Aorta (tissue), 5 donors: ENCODE data around the gene RBM4. TPM values are rescaled to one million over a fixed set of nuclear protein-coding genes. Genes with fewer than 3 reads are reported as not detected.

Experiments used
- ATAC-seq: fragments of 200-7000 bp; cut with Tn5 transposase; one replicate; pipeline ENCODE4 v1.9.1; 2022; ENCODE audit warnings: moderate library complexity; ENCODE audit not compliant: low FRiP score
- DNase-seq, 2 donors: peaks; one replicate each; pipeline ENCODE4 v3.0.0-alpha.2; 2020
- H3K27ac ChIP-seq, 2 donors: one replicate each; pipeline ENCODE4 v1.5.1; 2013; ENCODE audit warnings: low read length in 2 of 2, mild to moderate bottlenecking in 2 of 2, moderate library complexity in 2 of 2, control low read depth in 1 of 2, inconsistent platforms in 1 of 2, low read depth in 1 of 2
- H3K27me3 ChIP-seq, 2 donors: one replicate each; pipeline ENCODE4 v1.6.1; 2013; ENCODE audit warnings: control low read depth in 1 of 2, low read length in 1 of 2, mild to moderate bottlenecking in 1 of 2, moderate library complexity in 1 of 2; ENCODE audit not compliant: insufficient read depth in 2 of 2, control insufficient read depth in 1 of 2
- H3K36me3 ChIP-seq, 2 donors: one replicate each; pipeline ENCODE4 v1.6.1; 2013; ENCODE audit warnings: control low read depth in 1 of 2, low read length in 1 of 2, mild to moderate bottlenecking in 1 of 2; ENCODE audit not compliant: insufficient read depth in 2 of 2, control insufficient read depth in 1 of 2
- H3K4me1 ChIP-seq, 2 donors: one replicate each; pipeline ENCODE4 v1.6.1; 2013; ENCODE audit warnings: low read length in 2 of 2, control low read depth in 1 of 2, mild to moderate bottlenecking in 1 of 2, moderate library complexity in 1 of 2; ENCODE audit not compliant: insufficient read depth in 2 of 2, control insufficient read depth in 1 of 2
- H3K4me3 ChIP-seq, 2 donors: one replicate each; pipeline ENCODE4 v1.5.1; 2013; ENCODE audit warnings: low read length in 2 of 2, control low read depth in 1 of 2, mild to moderate bottlenecking in 1 of 2
- H3K9me3 ChIP-seq: one replicate; pipeline ENCODE4 v1.6.1; 2013; ENCODE audit warnings: mild to moderate bottlenecking, low read length; ENCODE audit not compliant: control insufficient read depth
- WGBS, 2 donors: extraction: QIAGEN DNeasy Blood & Tissue Kit; methylation state at CpG; one replicate each; pipeline ENCODE4 v1.1.7; 2013; 5-methylcytosine and 5-hydroxymethylcytosine counted together
- intact Hi-C, 2 donors: fragments of 100-400 bp; cut with DNase I; formaldehyde crosslinking; loops; one replicate each; pipeline versions ENCODE4 v1.14.2 to v1.15.0; 2022
- polyA plus RNA-seq, 2 donors: library from polyadenylated mRNA; stranded (reverse); fragments of 200-250 nt; gene quantifications; one replicate each; pipeline ENCODE4 v1.2.3, GENCODE V29; 2013
- total RNA-seq, 2 donors: library from RNA; stranded (reverse); fragmentation: NEBNext Ultra II Directional; extraction: Animal tissue kit (Norgen Biotek cat#: 25700); gene quantifications; one replicate each; pipeline ENCODE4 v1.2.1, GENCODE V29; 2021
- donor health status: healthy with polysubstance abuse.
- donor health status: Bipolar disorder and iron deficiency.
- donor health status: DM: no; HTN: no; CAD: no.
- donor health status: DM: no; HTN: no; CAD: no.
- donor health status: DM: yes; HTN: yes; CAD: no.

The RBM4 gene
- total and polyA plus RNA-seq, 4 donors = 78.6 to 98.1 (median 89.0) TPM

DNA sequence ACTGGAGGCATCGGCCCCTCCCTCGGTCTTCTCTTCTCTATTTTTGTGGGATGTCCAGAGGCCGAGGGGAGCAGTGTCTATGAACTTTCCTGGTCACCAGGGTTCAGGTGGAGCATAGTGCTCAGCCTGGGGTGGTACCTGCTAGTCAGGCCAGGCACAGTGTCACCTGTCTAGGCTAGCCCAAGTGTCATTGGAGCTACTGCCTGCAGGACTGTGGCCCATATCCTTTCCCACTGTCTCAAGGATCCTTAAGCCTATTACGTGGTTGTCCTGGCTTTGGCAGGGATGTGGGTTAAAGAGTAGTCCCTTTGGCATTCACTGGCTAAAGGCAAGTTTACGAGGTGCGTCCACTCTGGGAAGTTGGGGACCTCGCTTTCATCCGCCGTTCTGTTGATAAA, 12.8 kb upstream of the RBM4 start:
- WGBS, 2 donors = 89 to 91% methylated on average over 9 of the region's 9 CpGs
- Histone ChIP-seq H3K4me3 (no peak overlapping the region), H3K27ac (no peak overlapping the region), H3K27me3 (no peaks in the 10 kb centered on the region), H3K4me1 (peaks cover 0 to 2% of the 10 kb centered on the region in 2 donors), H3K9me3 (no peaks in the 10 kb centered on the region), H3K36me3 (peaks cover 0 to 20% of the 10 kb centered on the region in 2 donors)
- ATAC-seq = no peak
- no peak for DNase-seq
- intact Hi-C loops = no loop called here

DNA sequence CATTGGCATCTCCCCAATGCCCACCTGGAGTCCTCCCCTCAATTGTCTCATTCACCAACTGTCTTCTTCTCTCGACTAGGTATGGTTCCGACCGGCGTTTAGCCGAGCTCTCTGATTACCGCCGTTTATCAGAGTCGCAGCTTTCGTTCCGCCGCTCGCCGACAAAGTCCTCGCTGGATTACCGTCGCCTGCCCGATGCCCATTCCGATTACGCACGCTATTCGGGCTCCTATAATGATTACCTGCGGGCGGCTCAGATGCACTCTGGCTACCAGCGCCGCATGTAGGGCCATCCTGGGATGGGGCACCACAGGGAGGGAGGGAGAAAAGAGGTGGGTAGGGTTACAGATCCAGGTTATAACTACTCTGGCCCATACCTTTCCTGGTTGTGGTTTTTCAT, 12.1 kb upstream of the RBM4 start:
- peaks cover 0 to 20% of the 10 kb centered on the region in 2 donors for H3K36me3 ChIP-seq
- no peaks in the 10 kb centered on the region for H3K27me3 ChIP-seq
- DNase-seq = no peak
- no peak overlapping the region for H3K27ac ChIP-seq
- peaks cover 0 to 2% of the 10 kb centered on the region in 2 donors for H3K4me1 ChIP-seq
- intact Hi-C loops = no loop called here
- no peak for ATAC-seq
- 96 to 98% methylated on average over 25 of the region's 25 CpGs for WGBS, 2 donors
- no peak overlapping the region for H3K4me3 ChIP-seq
- H3K9me3 ChIP-seq = no peaks in the 10 kb centered on the region

DNA sequence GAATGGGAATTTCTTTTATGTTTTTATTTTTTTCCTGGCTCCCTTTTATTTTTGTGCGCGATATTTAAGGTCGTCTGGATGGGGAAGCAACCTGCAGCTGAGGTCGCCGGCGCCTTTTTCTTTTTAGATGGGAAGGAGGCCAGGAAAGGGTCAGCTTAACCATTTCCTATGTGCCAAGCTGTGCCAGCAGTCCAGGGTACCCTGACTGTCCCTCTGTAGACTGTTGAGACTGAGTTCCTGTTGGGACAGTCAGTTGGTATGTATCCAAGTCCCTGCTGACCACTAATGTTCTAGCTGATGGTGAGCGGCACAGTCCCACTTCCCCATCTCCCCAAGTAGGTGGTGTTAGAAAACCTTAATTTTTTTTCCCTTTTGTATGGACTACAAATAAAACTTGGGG, 11.6 kb upstream of the RBM4 start:
- H3K27ac ChIP-seq = no peak overlapping the region
- intact Hi-C loops = no loop called here
- peaks cover 0 to 20% of the 10 kb centered on the region in 2 donors for H3K36me3 ChIP-seq
- H3K4me1 ChIP-seq = peaks cover 0 to 2% of the 10 kb centered on the region in 2 donors
- 82 to 85% methylated on average over 7 of the region's 7 CpGs for WGBS, 2 donors
- DNase-seq = no peak
- H3K9me3 ChIP-seq = no peaks in the 10 kb centered on the region
- no peak for ATAC-seq
- no peaks in the 10 kb centered on the region for H3K27me3 ChIP-seq
- H3K4me3 ChIP-seq = no peak overlapping the region

DNA sequence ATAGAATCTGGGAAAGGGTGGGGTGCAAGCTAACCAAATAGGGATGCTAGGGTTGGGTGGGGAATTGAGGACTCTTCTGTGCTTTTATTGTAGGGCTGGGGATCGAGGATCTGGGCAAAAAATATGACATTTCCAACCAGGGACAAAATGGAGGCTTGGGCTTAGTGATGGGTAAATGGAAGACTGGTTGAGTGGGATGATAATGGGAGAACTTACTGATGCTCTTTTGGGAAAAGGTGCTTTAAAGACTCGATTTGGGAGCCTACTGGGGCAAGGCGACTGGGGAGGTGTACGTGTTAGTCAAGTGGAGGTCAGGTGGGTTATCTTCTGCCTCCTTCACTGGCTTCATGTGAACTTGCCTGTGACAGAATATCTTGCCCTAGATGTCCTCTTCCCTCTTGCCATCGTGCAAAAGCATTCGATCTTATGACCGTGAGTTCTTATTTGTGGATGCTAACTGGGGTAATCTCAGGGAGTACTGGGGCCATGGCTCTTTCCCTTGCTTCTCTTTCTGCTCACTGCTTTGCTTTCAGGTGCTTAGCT, 10.4 kb upstream of the RBM4 start:
- Histone ChIP-seq H3K36me3 (peaks cover 0 to 20% of the 10 kb centered on the region in 2 donors), H3K4me3 (no peak overlapping the region), H3K27me3 (no peaks in the 10 kb centered on the region), H3K27ac (no peak overlapping the region), H3K4me1 (peaks cover 0 to 2% of the 10 kb centered on the region in 2 donors), H3K9me3 (no peaks in the 10 kb centered on the region)
- no peak for DNase-seq
- no peak for ATAC-seq
- intact Hi-C loops = no loop called here
- 90 to 92% methylated on average over 7 of the region's 7 CpGs for WGBS, 2 donors

DNA sequence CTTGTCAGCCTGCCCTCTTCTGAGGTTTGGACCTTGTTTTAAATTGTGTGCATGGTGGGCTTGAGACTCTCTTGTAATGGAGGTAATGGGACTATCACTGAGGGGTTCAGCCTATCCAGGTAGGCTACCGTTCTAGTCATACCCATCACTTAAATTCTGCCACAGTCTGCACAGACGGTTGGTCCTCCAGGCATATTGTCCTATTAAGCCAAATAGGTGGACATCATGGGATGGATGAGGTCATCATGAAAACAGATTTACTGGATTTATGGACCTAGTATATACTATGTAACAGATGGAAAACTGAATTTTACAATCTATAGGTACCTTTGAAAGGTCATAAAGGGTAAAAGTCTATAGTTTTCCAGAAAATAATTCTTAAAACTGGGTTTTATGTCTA, 9.1 kb upstream of the RBM4 start:
- H3K9me3 ChIP-seq = no peaks in the 10 kb centered on the region
- intact Hi-C loops = no loop called here
- ATAC-seq (no peak), DNase-seq (no peak)
- H3K4me1 ChIP-seq = peaks cover 0 to 2% of the 10 kb centered on the region in 2 donors
- no peak overlapping the region for H3K4me3 ChIP-seq
- no peak overlapping the region for H3K27ac ChIP-seq
- peaks cover 0 to 19% of the 10 kb centered on the region in 2 donors for H3K36me3 ChIP-seq
- H3K27me3 ChIP-seq = no peaks in the 10 kb centered on the region
- 75 to 79% methylated on average over 2 of the region's 2 CpGs for WGBS, 2 donors

DNA sequence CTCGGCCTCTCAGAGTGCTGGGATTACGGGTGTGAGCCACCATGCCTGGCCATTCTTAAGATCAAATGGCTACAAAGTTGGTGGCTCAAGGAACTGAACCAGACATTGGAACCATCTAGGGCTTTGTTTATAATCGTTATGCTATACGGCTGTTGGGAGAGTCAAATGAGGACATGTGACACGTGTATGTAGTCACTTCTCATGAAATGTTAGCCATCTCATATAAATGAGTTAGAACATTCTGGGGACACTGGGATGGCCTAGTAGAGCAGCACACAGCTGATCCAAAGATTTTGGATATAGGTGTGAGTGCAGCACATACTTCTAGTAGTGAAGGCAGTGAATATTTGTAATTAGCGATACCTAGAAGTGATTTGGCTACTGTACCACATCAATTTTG, 6.6 kb upstream of the RBM4 start:
- Histone ChIP-seq H3K4me1 (peaks cover 0 to 2% of the 10 kb centered on the region in 2 donors), H3K36me3 (peaks cover 0 to 5% of the 10 kb centered on the region in 2 donors)
- intact Hi-C loops = no loop called here

DNA sequence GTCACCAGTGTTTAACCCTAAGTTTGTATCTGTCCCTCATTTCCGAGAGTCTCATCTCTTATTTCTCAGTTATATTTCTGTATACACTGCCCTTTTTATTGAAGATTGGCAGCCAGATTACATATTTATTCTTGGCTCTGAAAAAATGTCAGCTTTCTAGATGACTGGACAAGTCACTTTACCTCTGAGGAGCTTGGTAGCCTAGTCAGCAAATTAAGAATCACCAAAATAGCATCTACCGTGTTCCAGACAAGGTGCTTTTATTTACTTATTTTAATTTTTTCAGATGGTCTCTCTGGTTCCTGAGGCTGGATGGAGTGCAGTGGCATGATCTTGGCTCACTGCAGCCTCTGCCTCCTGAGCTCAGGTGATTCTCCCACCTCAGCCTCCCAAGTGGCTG, 5.6 kb upstream of the RBM4 start:
- Histone ChIP-seq H3K27ac (no peak overlapping the region), H3K27me3 (no peaks in the 10 kb centered on the region), H3K4me3 (no peak overlapping the region), H3K4me1 (no peaks in the 10 kb centered on the region), H3K9me3 (no peaks in the 10 kb centered on the region), H3K36me3 (peaks cover 0 to 2% of the 10 kb centered on the region in 2 donors)
- DNase-seq = no peak
- no peak for ATAC-seq
- intact Hi-C loops = no loop called here
- WGBS, 2 donors = 44 to 48% methylated on average over 2 of the region's 2 CpGs

More for the DNA sequence above, 6.6 kb upstream of the RBM4 start:
- DNase-seq (no peak), ATAC-seq (no peak)
- Histone ChIP-seq H3K4me3 (no peak overlapping the region), H3K9me3 (no peaks in the 10 kb centered on the region), H3K27ac (no peak overlapping the region), H3K27me3 (no peaks in the 10 kb centered on the region)
- 83 to 85% methylated on average over 6 of the region's 6 CpGs for WGBS, 2 donors

DNA sequence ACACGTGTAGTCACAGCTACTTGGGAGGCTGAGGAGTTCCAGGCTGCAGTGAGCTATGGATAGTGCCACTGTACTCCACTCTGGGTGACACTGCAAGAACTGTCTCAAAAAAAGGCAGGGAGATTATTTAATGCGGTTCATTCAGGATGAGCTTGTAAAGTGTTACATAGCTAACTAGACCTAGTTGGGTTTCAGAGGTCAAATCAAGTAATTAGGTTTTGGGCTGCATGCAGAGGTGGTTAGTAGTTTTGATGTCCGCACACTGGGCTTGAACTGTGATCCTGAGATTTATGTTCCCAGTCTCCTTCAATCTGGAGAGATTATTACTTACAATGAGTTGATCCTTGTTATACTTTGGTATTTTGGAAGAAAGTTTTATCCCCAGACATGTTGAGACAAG, 2.1 kb upstream of the RBM4 start:
- H3K4me1 ChIP-seq = peaks cover 0 to 6% of the 10 kb centered on the region in 2 donors
- intact Hi-C loops = loop anchor here in 1 of 2 donors (5.0 kb wide), 1 partner anchor 41 kb away; the partner anchor contains the start of gene RBM4B
- H3K36me3 ChIP-seq = peaks cover 0 to 3% of the 10 kb centered on the region in 2 donors

DNA sequence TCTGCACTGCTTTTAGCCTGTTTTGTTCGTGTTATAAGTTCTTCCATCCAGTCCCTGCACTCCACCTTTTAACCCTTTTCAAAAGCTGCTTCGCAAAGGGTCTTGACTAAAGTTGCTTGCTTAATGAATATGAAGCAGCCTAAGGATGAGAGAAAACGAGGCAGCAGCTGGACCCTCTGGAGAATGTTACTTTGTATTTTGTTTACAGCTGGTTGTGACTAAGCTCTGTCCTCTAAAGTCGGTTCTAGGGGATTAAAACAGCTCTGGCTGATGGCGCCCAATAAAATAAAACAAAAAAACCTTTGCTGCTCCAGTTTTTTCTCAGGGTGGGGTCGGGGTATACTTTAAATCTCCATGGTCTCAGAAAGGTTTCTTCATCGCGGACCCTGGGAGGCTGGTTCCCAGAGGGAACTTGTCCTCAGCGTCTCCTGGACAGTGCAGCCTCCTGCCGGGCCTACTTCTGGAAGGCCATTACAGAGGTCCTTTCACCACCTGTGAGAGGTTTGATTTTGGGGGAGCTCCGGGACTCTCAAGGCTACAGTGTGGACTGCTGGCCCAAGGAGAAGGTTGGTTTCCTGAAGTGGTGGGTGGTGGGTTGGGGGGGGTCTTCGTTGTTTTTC, 836 bp upstream of the RBM4 start:
- DNase-seq (no peak), ATAC-seq (peak; percentile 11)
- H3K9me3 ChIP-seq = no peaks in the 10 kb centered on the region
- H3K36me3 ChIP-seq = peaks cover 2 to 3% of the 10 kb centered on the region in 2 donors
- intact Hi-C loops = loop anchor here in 1 of 2 donors (5.0 kb wide), 1 partner anchor 40 kb away; the partner anchor contains the start of gene RBM4B
- peak overlapping the region in 1 of 2 donors; percentile 53 for H3K27ac ChIP-seq
- no peaks in the 10 kb centered on the region for H3K27me3 ChIP-seq
- H3K4me1 ChIP-seq = peaks cover 0 to 6% of the 10 kb centered on the region in 2 donors
- 34 to 41% methylated on average over 12 of the region's 12 CpGs for WGBS, 2 donors
- peak overlapping the region in 1 of 2 donors; percentile 46 for H3K4me3 ChIP-seq

More for the DNA sequence above, 2.1 kb upstream of the RBM4 start:
- no peak for DNase-seq
- H3K9me3 ChIP-seq = no peaks in the 10 kb centered on the region
- H3K27ac ChIP-seq = no peak overlapping the region
- 74 to 82% methylated on average over 3 of the region's 3 CpGs for WGBS, 2 donors
- ATAC-seq = no peak
- H3K27me3 ChIP-seq = no peaks in the 10 kb centered on the region
- no peak overlapping the region for H3K4me3 ChIP-seq
